Right atrium auricular region (tissue), 2 donors: ENCODE data around the gene WARS2. TPM values are rescaled to one million over a fixed set of nuclear protein-coding genes. Genes with fewer than 3 reads are reported as not detected.

Experiments
- DNase-seq: peaks from one replicate; pipeline ENCODE4 v3.0.0-alpha.2; 2019; ENCODE audit warnings: low spot score
- H3K27ac ChIP-seq, 2 donors: fragments of 200-600 bp; sonication (generic); 1 replicate in 1 of 2; 2 replicates in 1 of 2; pipeline ENCODE4 v1.5.1; 2016 to 2019
- H3K27me3 ChIP-seq, 2 donors: fragments of 200-600 bp; sonication (generic); one replicate each; pipeline versions ENCODE4 v1.5.1 to v1.6.0; 2017 to 2019
- H3K36me3 ChIP-seq: fragments of 200-600 bp; sonication (generic); one replicate; pipeline ENCODE4 v1.5.1; 2016
- H3K4me1 ChIP-seq, 2 donors: fragments of 200-600 bp; sonication (generic); one replicate each; pipeline versions ENCODE4 v1.5.1 to v1.6.0; 2017 to 2019
- H3K4me3 ChIP-seq, 2 donors: fragments of 200-600 bp; sonication (generic); 1 replicate in 1 of 2; 2 replicates in 1 of 2; pipeline ENCODE4 v1.5.1; 2017 to 2019; ENCODE audit warnings: mild to moderate bottlenecking in 1 of 2, moderate library complexity in 1 of 2
- H3K9me3 ChIP-seq, 2 donors: fragments of 200-600 bp; sonication (generic); one replicate each; pipeline ENCODE4 v1.5.1; 2019
- total RNA-seq, 2 donors: library from RNA; depleted of rRNA; stranded (reverse); fragments of >200 nt; gene quantifications; one replicate each; pipeline ENCODE4 v1.1.0, GENCODE V29; 2016
- TF ChIP-seq, protein P1 (sequence below), 2 donors: fragments of 200-600 bp; sonication (generic); IDR thresholded peaks; one replicate each; pipeline ENCODE4 v1.5.1; 2019; ENCODE audit warnings: antibody characterized with exemption in 2 of 2

The WARS2 gene
- total RNA-seq, 2 donors from 2014 or later = 9.5 to 13.2 TPM

DNA sequence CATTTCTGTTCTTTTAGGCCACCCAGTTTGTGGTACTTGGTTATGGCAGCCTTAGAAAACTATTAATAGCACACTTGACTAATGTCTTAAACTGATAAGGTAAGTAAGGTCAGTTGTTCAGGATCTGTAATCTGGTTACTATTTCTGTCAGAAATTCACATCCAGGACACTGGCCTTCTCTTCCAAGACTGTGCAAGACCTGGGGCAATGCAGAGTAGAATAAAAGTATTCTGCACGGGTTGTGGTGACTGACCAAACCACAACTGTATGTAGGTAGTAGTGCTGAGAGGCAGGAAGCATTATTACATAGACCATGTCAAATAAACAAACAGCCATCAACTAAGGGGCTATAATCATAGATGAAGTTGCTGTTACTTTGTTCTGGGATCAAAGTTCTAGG, 46.7 kb downstream of the WARS2 start:
- TF ChIP-seq, protein P1, sequence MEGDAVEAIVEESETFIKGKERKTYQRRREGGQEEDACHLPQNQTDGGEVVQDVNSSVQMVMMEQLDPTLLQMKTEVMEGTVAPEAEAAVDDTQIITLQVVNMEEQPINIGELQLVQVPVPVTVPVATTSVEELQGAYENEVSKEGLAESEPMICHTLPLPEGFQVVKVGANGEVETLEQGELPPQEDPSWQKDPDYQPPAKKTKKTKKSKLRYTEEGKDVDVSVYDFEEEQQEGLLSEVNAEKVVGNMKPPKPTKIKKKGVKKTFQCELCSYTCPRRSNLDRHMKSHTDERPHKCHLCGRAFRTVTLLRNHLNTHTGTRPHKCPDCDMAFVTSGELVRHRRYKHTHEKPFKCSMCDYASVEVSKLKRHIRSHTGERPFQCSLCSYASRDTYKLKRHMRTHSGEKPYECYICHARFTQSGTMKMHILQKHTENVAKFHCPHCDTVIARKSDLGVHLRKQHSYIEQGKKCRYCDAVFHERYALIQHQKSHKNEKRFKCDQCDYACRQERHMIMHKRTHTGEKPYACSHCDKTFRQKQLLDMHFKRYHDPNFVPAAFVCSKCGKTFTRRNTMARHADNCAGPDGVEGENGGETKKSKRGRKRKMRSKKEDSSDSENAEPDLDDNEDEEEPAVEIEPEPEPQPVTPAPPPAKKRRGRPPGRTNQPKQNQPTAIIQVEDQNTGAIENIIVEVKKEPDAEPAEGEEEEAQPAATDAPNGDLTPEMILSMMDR (IDR thresholded peaks at IDR 0.05) = no peak
- DNase-seq = no peak
- H3K36me3 ChIP-seq = no peaks in the 10 kb centered on the region

DNA sequence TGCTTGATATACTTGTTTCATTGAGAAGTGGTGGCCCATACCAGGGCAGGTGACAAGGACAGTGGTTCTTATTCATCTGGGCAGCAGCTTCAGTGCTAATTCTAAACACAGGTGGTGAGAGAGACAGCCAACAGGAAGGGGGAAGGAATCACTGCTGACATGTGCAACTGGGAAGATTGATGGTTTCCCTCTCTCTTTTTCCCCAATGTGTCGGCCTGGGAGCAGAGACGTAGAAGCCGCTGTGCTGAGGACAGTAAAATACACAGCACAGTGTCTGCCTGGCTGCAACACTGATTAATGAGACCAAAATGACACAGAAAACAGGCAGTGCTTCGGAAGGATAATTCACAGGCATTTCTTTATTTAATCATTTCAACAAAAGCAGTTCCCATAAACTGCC, 48.8 kb downstream of the WARS2 start:
- Histone ChIP-seq H3K27ac (no peak overlapping the region), H3K4me1 (peaks cover 0 to 15% of the 10 kb centered on the region in 2 donors), H3K36me3 (no peaks in the 10 kb centered on the region), H3K27me3 (no peaks in the 10 kb centered on the region), H3K4me3 (no peak overlapping the region), H3K9me3 (no peaks in the 10 kb centered on the region)
- no peak for DNase-seq
- TF ChIP-seq, protein P1 (IDR thresholded peaks at IDR 0.05) = no peak

More for the DNA sequence above, 46.7 kb downstream of the WARS2 start:
- Histone ChIP-seq H3K27me3 (no peaks in the 10 kb centered on the region), H3K4me1 (peaks cover 0 to 15% of the 10 kb centered on the region in 2 donors), H3K27ac (no peak overlapping the region), H3K4me3 (no peak overlapping the region), H3K9me3 (no peaks in the 10 kb centered on the region)

DNA sequence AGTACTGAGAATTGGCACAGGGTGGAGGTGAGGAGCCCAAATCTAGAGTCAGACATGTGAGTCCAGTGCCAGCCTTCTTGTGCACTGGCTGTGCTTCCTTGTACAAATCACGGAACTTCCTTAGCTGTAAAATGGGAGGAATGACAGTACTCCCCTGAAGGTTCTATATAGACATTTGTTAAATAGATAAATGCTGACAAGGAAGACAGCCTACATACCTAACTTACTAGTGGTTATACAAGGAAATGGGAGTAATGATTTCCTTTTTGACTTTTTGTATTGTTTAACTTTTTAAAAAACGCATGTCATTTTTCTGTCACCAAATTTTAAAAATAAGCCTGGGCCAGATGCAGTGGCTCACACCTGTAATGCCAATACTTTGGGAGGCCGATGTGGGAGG, 50.2 kb downstream of the WARS2 start:
- DNase-seq = no peak
- no peaks in the 10 kb centered on the region for H3K27me3 ChIP-seq
- TF ChIP-seq, protein P1 (IDR thresholded peaks at IDR 0.05) = no peak
- H3K27ac ChIP-seq = no peak overlapping the region
- no peaks in the 10 kb centered on the region for H3K9me3 ChIP-seq
- H3K4me1 ChIP-seq = peaks cover 0 to 16% of the 10 kb centered on the region in 2 donors
- H3K4me3 ChIP-seq = no peak overlapping the region
- no peaks in the 10 kb centered on the region for H3K36me3 ChIP-seq

DNA sequence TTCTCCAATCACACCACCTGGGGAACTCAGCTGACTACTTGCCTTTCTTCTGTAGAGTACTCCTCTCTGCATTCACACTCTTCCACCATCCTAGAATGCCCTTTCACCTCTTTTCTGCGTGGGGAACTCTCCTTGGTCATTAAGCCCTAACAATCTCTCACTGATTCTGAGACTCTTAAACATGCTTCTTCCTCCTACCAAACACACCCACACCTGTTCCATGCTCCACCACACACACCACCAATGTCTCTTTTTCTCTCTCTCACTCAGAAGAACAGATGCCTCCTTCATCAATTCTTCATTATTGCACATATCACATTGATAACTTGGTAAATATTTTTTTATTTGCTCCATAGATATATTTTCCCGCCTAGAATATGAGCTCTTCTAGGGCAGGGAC, 53.6 kb downstream of the WARS2 start:
- TF ChIP-seq, protein P1 (IDR thresholded peaks at IDR 0.05) = no peak
- Histone ChIP-seq H3K4me1 (peaks cover 0 to 11% of the 10 kb centered on the region in 2 donors), H3K36me3 (no peaks in the 10 kb centered on the region), H3K4me3 (no peak overlapping the region), H3K27ac (no peak overlapping the region), H3K9me3 (no peaks in the 10 kb centered on the region), H3K27me3 (no peaks in the 10 kb centered on the region)
- no peak for DNase-seq

DNA sequence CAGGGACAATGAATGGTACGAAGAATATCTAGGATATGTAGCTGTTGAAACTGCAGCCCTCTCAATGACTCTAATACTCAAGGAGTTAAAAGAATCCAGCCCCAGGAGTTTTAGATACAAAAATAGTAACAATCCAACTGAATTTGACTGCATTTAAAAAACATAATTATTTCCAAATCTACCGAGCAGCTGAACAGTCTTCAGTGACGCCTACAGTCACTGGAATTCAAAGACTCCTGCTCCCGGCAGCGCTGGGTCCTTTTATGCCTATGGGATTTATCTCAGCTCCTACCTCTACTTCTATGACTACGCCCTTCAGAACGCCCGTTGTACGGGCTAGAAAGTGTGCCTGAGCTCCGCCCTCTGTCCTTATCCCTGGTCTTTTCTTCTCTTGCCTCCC, 55.7 kb downstream of the WARS2 start:
- H3K4me3 ChIP-seq = no peak overlapping the region
- H3K4me1 ChIP-seq = peaks cover 0 to 22% of the 10 kb centered on the region in 2 donors
- H3K27me3 ChIP-seq = no peaks in the 10 kb centered on the region
- TF ChIP-seq, protein P1 (IDR thresholded peaks at IDR 0.05) = no peak
- H3K36me3 ChIP-seq = no peaks in the 10 kb centered on the region
- no peaks in the 10 kb centered on the region for H3K9me3 ChIP-seq
- DNase-seq = no peak
- peak overlapping the region in 1 of 2 donors; percentile 27 for H3K27ac ChIP-seq

DNA sequence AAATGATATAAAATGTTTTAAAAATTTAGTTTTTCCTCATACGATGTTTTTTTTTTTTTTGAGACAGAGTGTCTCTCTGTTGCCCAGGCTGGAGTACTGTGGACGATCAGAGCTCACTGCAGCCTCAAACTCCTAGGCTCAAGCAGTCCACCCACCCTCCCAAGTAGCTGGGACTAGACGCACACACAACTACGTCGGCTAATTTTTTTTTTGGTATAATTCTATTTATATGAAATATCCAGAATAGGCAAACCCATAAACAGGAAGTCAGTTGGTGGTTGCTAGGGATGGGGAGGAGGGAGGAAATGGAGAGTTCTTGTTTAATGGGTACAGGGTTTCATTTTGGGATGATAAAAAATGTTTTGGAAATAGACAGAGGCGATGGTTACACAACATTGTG, 56.5 kb downstream of the WARS2 start:
- Histone ChIP-seq H3K36me3 (no peaks in the 10 kb centered on the region), H3K4me3 (no peak overlapping the region), H3K9me3 (no peaks in the 10 kb centered on the region), H3K27me3 (no peaks in the 10 kb centered on the region), H3K4me1 (peaks cover 0 to 23% of the 10 kb centered on the region in 2 donors), H3K27ac (peak overlapping the region in 1 of 2 donors; percentile 27)
- TF ChIP-seq, protein P1 (IDR thresholded peaks at IDR 0.05) = no peak
- DNase-seq = no peak
